ENCODE measurements around the gene TRAF4.
"Not testable (repeated sequence)": the region's sequence is repeated elsewhere in the genome, so short reads cannot be mapped to it uniquely, and the experiment has no call there.

Gene TRAF4

GRCh38 chr17:28749516-28750177, 5.8 kb downstream of the TRAF4 start:
- no peak for DNase-seq

GRCh38 chr17:28750178-28751047, 6.6 kb downstream of the TRAF4 start:
- peak; percentile 95 for DNase-seq

GRCh38 chr17:28751600-28752366, 8.0 kb downstream of the TRAF4 start:
- no peak for DNase-seq

GRCh38 chr17:28755486-28755885, 11.7 kb downstream of the TRAF4 start:
- no peak for DNase-seq

GRCh38 chr17:28756049-28756804, 12.4 kb downstream of the TRAF4 start:
- no peak for DNase-seq

GRCh38 chr17:28758411-28759121, 14.8 kb downstream of the TRAF4 start:
- DNase-seq: no peak

GRCh38 chr17:28759256-28759865, 15.6 kb downstream of the TRAF4 start:
- DNase-seq: no peak

GRCh38 chr17:28760601-28761562, 17.1 kb downstream of the TRAF4 start:
- DNase-seq: peak; percentile 61

- DNase-seq: no peak
These were observed 19.5 kb downstream of the TRAF4 start for GRCh38 chr17:28763137-28763799.

GRCh38 chr17:28763804-28764266, 20.0 kb downstream of the TRAF4 start:
- peak; percentile 75 for DNase-seq

GRCh38 chr17:28765038-28765437, 21.2 kb downstream of the TRAF4 start:
- no peak for DNase-seq

- no peak for DNase-seq
These were observed 29.9 kb downstream of the TRAF4 start for GRCh38 chr17:28773736-28774135.

GRCh38 chr17:28774206-28774605, 30.4 kb downstream of the TRAF4 start:
- DNase-seq: no peak

GRCh38 chr17:28777178-28777577, 33.4 kb downstream of the TRAF4 start:
- no peak for DNase-seq

GRCh38 chr17:28779601-28780000, 35.8 kb downstream of the TRAF4 start:
- DNase-seq: not testable (repeated sequence)

GRCh38 chr17:28783161-28783560, 39.4 kb downstream of the TRAF4 start:
- DNase-seq: no peak

- DNase-seq: no peak
These were observed 44.3 kb downstream of the TRAF4 start for GRCh38 chr17:28788100-28788499.

- no peak for DNase-seq
These were observed 49.3 kb downstream of the TRAF4 start for GRCh38 chr17:28792877-28793661.
